ENCODE results near the gene SKI.

GRCh38 chr1:2274231-2274928, 46.3 kb downstream of the SKI start:
- TF ChIP-seq CTCF (IDR thresholded peaks at IDR 0.05; ENCODE audit: low read length) (no peak), EZH2phosphoT487 (IDR thresholded peaks at IDR 0.05; ENCODE audit: low read length) (no peak), EZH2 (optimal IDR thresholded peaks at IDR 0.05; ENCODE audit: low read depth, low read length) (no peak)

Measured in MM.1S (cell line).